HEK293T (cell line): ENCODE measurements around the gene TEDC2.

Experiments used
- CTCF ChIA-PET: fragments of 350-600 bp; formaldehyde crosslinking; extraction: SDS; loops from one replicate; lab custom pipeline; 2021; ENCODE audit warnings: antibody characterized with exemption, inconsistent platforms; lab: Yijun Ruan, JAX
- POLR2A ChIA-PET: fragments of 350-600 bp; formaldehyde crosslinking; extraction: SDS; loops from one replicate; lab custom pipeline; 2020; ENCODE audit warnings: antibody characterized with exemption, inconsistent platforms; lab: Yijun Ruan, JAX
- DNase-seq: peaks from one replicate; pipeline ENCODE4 v3.0.0; 2012; ENCODE audit warnings: mixed read lengths; ENCODE audit errors: extremely low spot score
- ARNT ChIP-seq: fragments of 450-650 bp; IDR thresholded peaks from 2 replicates; pipeline ENCODE4 v1.6.1; 2017; ENCODE audit warnings: mild to moderate bottlenecking
- BHLHE40 ChIP-seq: fragments of 450-650 bp; IDR thresholded peaks from 2 replicates; pipeline ENCODE4 v1.6.1; 2016; ENCODE audit warnings: mild to moderate bottlenecking, moderate library complexity, borderline replicate concordance
- CTBP1 ChIP-seq: fragments of 450-650 bp; IDR thresholded peaks from 2 replicates; pipeline ENCODE4 v1.6.1; 2016; ENCODE audit warnings: borderline replicate concordance
- ELF4 ChIP-seq: fragments of 450-650 bp; IDR thresholded peaks from 2 replicates; pipeline ENCODE4 v1.6.1; 2017; ENCODE audit warnings: antibody characterized with exemption
- FOXA1 ChIP-seq: fragments of 450-650 bp; IDR thresholded peaks from 2 replicates; pipeline ENCODE4 v1.6.1; 2016; ENCODE audit warnings: mild to moderate bottlenecking
- FOXK2 ChIP-seq: fragments of 450-650 bp; IDR thresholded peaks from 2 replicates; pipeline ENCODE4 v1.6.1; 2016; ENCODE audit warnings: mild to moderate bottlenecking
- FOXM1 ChIP-seq: fragments of 450-650 bp; IDR thresholded peaks from 2 replicates; pipeline ENCODE4 v1.6.1; 2017; ENCODE audit warnings: mild to moderate bottlenecking, borderline replicate concordance
- HDGF ChIP-seq: fragments of 450-650 bp; IDR thresholded peaks from 2 replicates; pipeline ENCODE4 v1.6.1; 2017; ENCODE audit warnings: antibody characterized with exemption, borderline replicate concordance
- L3MBTL2 ChIP-seq: fragments of 450-650 bp; conservative IDR thresholded peaks from 2 replicates; pipeline ENCODE4 v1.6.1; 2016; ENCODE audit warnings: mild to moderate bottlenecking
- LEF1 ChIP-seq: fragments of 450-650 bp; IDR thresholded peaks from 2 replicates; pipeline ENCODE4 v1.6.1; 2017; ENCODE audit warnings: mild to moderate bottlenecking, borderline replicate concordance
- NFRKB ChIP-seq: fragments of 450-650 bp; IDR thresholded peaks from 2 replicates; pipeline ENCODE4 v1.6.1; 2016; ENCODE audit warnings: mild to moderate bottlenecking, moderate library complexity
- PKNOX1 ChIP-seq: fragments of 450-650 bp; IDR thresholded peaks from 2 replicates; pipeline ENCODE4 v1.6.1; 2016
- SP1 ChIP-seq: fragments of 450-650 bp; IDR thresholded peaks from 2 replicates; pipeline ENCODE4 v1.6.1; 2017
- SUZ12 ChIP-seq: fragments of 450-650 bp; IDR thresholded peaks from 2 replicates; pipeline ENCODE4 v1.6.1; 2016; ENCODE audit warnings: mild to moderate bottlenecking
- TARDBP ChIP-seq: fragments of 450-650 bp; IDR thresholded peaks from 2 replicates; pipeline ENCODE4 v1.6.1; 2016
- ZNF384 ChIP-seq: fragments of 450-650 bp; IDR thresholded peaks from 2 replicates; pipeline ENCODE4 v1.6.1; 2016

The TEDC2 gene

GRCh38 chr16:2501946-2502895, 42.3 kb downstream of the TEDC2 start:
- DNase-seq = no peak
- no peak for TF ChIP-seq FOXA1
- TF ChIP-seq PKNOX1 = no peak
- no peak for TF ChIP-seq NFRKB
- TF ChIP-seq TARDBP = no peak
- TF ChIP-seq CTBP1 = no peak
- no peak for TF ChIP-seq LEF1
- TF ChIP-seq ARNT = no peak
- TF ChIP-seq HDGF = no peak
- TF ChIP-seq SP1 = no peak
- no peak for TF ChIP-seq ZNF384
- ChIA-PET CTCF (interaction anchor here (0.5 to 1.5 kb wide), 12 partner anchors 10 to 251 kb away, joined by 3 to 6 read pairs (median 3); partner anchors contain the start of genes ABCA3 and ECI1), POLR2A (interaction anchor here (0.9 to 1.5 kb wide), 8 partner anchors 8 to 74 kb away, joined by 3 to 5 read pairs (median 3); partner anchors contain the start of genes AMDHD2, CEMP1 and TBC1D24)

GRCh38 chr16:2505695-2506094, 45.8 kb downstream of the TEDC2 start:
- TF ChIP-seq ELF4 = no peak
- TF ChIP-seq CTBP1 = no peak
- no peak for TF ChIP-seq SUZ12
- TF ChIP-seq FOXM1 = no peak
- no peak for TF ChIP-seq PKNOX1
- TF ChIP-seq TARDBP = no peak
- no peak for TF ChIP-seq BHLHE40
- no peak for TF ChIP-seq SP1
- no peak for TF ChIP-seq LEF1
- TF ChIP-seq ZNF384 = no peak
- no peak for TF ChIP-seq FOXK2
- TF ChIP-seq HDGF = no peak
- no peak for TF ChIP-seq L3MBTL2
- no peak for TF ChIP-seq ARNT
- TF ChIP-seq NFRKB = no peak
- TF ChIP-seq FOXA1 = no peak
- DNase-seq = no peak
- POLR2A ChIA-PET = no interaction called here
- CTCF ChIA-PET = no interaction called here

- DNase-seq = no peak
- ChIA-PET CTCF (interaction anchor here (0.6 kb wide), 1 partner anchor 125 kb away, joined by 4 read pairs; no protein-coding TSS in a partner anchor), POLR2A (interaction anchor here (0.9 kb wide), 1 partner anchor 79 kb away, joined by 3 read pairs; no protein-coding TSS in a partner anchor)
- TF ChIP-seq LEF1 (no peak), NFRKB (no peak), FOXM1 (no peak), BHLHE40 (no peak), ZNF384 (no peak), FOXK2 (no peak), FOXA1 (no peak), HDGF (no peak), SP1 (no peak), CTBP1 (no peak), L3MBTL2 (no peak), SUZ12 (no peak), ARNT (no peak), TARDBP (no peak), PKNOX1 (no peak), ELF4 (no peak)
These were observed 47.2 kb downstream of the TEDC2 start for GRCh38 chr16:2507052-2507659.

GRCh38 chr16:2507665-2508064, 47.8 kb downstream of the TEDC2 start:
- POLR2A ChIA-PET = no interaction called here
- TF ChIP-seq FOXA1 (no peak), CTBP1 (no peak), FOXK2 (no peak), ELF4 (no peak), TARDBP (no peak), PKNOX1 (no peak)
- CTCF ChIA-PET = interaction anchor here (0.6 kb wide), 1 partner anchor 125 kb away, joined by 4 read pairs; no protein-coding TSS in a partner anchor
- DNase-seq = no peak

GRCh38 chr16:2508722-2509400, 49.0 kb downstream of the TEDC2 start:
- no peak for TF ChIP-seq SUZ12
- TF ChIP-seq HDGF = no peak
- no peak for TF ChIP-seq FOXM1
- TF ChIP-seq CTBP1 = no peak
- no peak for TF ChIP-seq ARNT
- no peak for TF ChIP-seq BHLHE40
- TF ChIP-seq LEF1 = no peak
- no peak for TF ChIP-seq FOXK2
- TF ChIP-seq PKNOX1 = no peak
- no peak for TF ChIP-seq FOXA1
- TF ChIP-seq SP1 = no peak
- ChIA-PET POLR2A (no interaction called here), CTCF (no interaction called here)
- no peak for DNase-seq
